H1 (cell line): ENCODE measurements around the gene SP1. TPM values are rescaled to one million over a fixed set of nuclear protein-coding genes. Genes with fewer than 3 reads are reported as not detected.
"Not testable (repeated sequence)": the region's sequence is repeated elsewhere in the genome, so short reads cannot be mapped to it uniquely, and the experiment has no call there.

Source experiments
- CTCF ChIA-PET: fragments of 300-600 bp; sonication (Branson Sonifier 250); formaldehyde crosslinking; loops from one replicate; lab custom pipeline; 2021; ENCODE audit not compliant: partially characterized antibody; lab: Charles Lee
- POLR2A ChIA-PET: fragments of 300-600 bp; sonication (Branson Sonifier 250); formaldehyde crosslinking; loops from one replicate; lab custom pipeline; 2021; ENCODE audit warnings: inconsistent platforms; ENCODE audit not compliant: partially characterized antibody; lab: Charles Lee
- DNase-seq, 2 experiments: peaks; one replicate each; pipeline versions ENCODE4 v3.0.0 to v3.0.0-alpha.2; 2010 to 2022; ENCODE audit warnings: low spot score in 2 of 2, low read depth in 1 of 2, mixed read lengths in 1 of 2
- FAIRE-seq: peaks from 2 replicates; lab custom pipeline; 2011; peaks lifted over from hg19 to GRCh38; lab: Jason Lieb, UNC
- H2AFZ ChIP-seq: 2 replicates; pipeline ENCODE4 v1.8.1; 2012; ENCODE audit warnings: low read length, inconsistent platforms
- H2AK5ac ChIP-seq: 2 replicates; pipeline ENCODE4 v1.6.1; 2013; ENCODE audit warnings: low read depth, low read length
- H2BK120ac ChIP-seq: replicated peaks from 2 replicates; pipeline ENCODE3; 2013; ENCODE audit warnings: low read depth, low read length, inconsistent platforms
- H2BK12ac ChIP-seq: 2 replicates; pipeline ENCODE4 v1.6.1; 2013; ENCODE audit warnings: low read depth, low read length
- H2BK15ac ChIP-seq: 2 replicates; pipeline ENCODE4 v1.6.1; 2013; ENCODE audit warnings: low read length
- H2BK20ac ChIP-seq: 2 replicates; pipeline ENCODE4 v1.6.1; 2013; ENCODE audit warnings: low read length
- H2BK5ac ChIP-seq: 2 replicates; pipeline ENCODE4 v1.6.1; 2013; ENCODE audit warnings: low read depth, low read length
- H3K14ac ChIP-seq: 2 replicates; pipeline ENCODE4 v1.6.1; 2013; ENCODE audit warnings: inconsistent platforms; ENCODE audit not compliant: insufficient read length
- H3K18ac ChIP-seq: 2 replicates; pipeline ENCODE4 v1.6.1; 2013; ENCODE audit warnings: low read length; ENCODE audit errors: extremely low read depth
- H3K23ac ChIP-seq: 2 replicates; pipeline ENCODE4 v1.6.1; 2013; ENCODE audit warnings: inconsistent platforms; ENCODE audit not compliant: insufficient read length
- H3K23me2 ChIP-seq: 2 replicates; pipeline ENCODE4 v1.6.1; 2013; ENCODE audit warnings: low read depth, low read length
- H3K27ac ChIP-seq: 2 replicates; pipeline ENCODE4 v1.6.1; 2011; ENCODE audit warnings: low read depth, low read length, inconsistent platforms
- H3K27me3 ChIP-seq, 4 experiments: replicated peaks in 1 of 4; 1 replicate in 1 of 4; 2 replicates in 3 of 4; pipeline versions ENCODE4 v1.6.1 to v1.8.1; 2011 to 2013; ENCODE audit warnings: low read length in 3 of 4, mild to moderate bottlenecking in 3 of 4, inconsistent platforms in 2 of 4, mixed read lengths in 2 of 4, moderate library complexity in 1 of 4; ENCODE audit not compliant: control insufficient read depth in 3 of 4, insufficient read depth in 3 of 4; ENCODE audit errors: extremely low read depth in 1 of 4
- H3K36me3 ChIP-seq, 4 experiments: 2 replicates each; pipeline versions ENCODE4 v1.6.1 to v1.8.1; 2011 to 2013; ENCODE audit warnings: mild to moderate bottlenecking in 4 of 4, low read length in 3 of 4, moderate library complexity in 2 of 4, control low read depth in 1 of 4, inconsistent platforms in 1 of 4; ENCODE audit not compliant: insufficient read depth in 4 of 4, control insufficient read depth in 2 of 4
- H3K4ac ChIP-seq: replicated peaks from 2 replicates; pipeline ENCODE3; 2013; ENCODE audit warnings: low read length, low read depth, mixed read lengths, inconsistent platforms; ENCODE audit not compliant: insufficient read length
- H3K4me1 ChIP-seq, 4 experiments: replicated peaks in 1 of 4; 1 replicate in 1 of 4; 2 replicates in 3 of 4; pipeline versions ENCODE4 v1.6.1 to v1.8.1; 2011 to 2013; ENCODE audit warnings: low read length in 3 of 4, inconsistent platforms in 2 of 4, mixed read lengths in 1 of 4; ENCODE audit not compliant: insufficient read depth in 4 of 4, control insufficient read depth in 3 of 4
- H3K4me2 ChIP-seq, 2 experiments: 2 replicates each; pipeline versions ENCODE4 v1.6.1 to v1.8.1; 2011 to 2013; ENCODE audit warnings: low read depth in 2 of 2, low read length in 2 of 2, control low read depth in 1 of 2, inconsistent platforms in 1 of 2, mild to moderate bottlenecking in 1 of 2; ENCODE audit not compliant: insufficient read depth in 1 of 2
- H3K4me3 ChIP-seq, 4 experiments: fragments of 200-600, 300-600 bp in 1 of 4; sonication (generic), shearing (Covaris generic), sonication (Bioruptor Twin) in 1 of 4; 2 replicates each; pipeline versions ENCODE4 v1.5.1 to v1.8.1; 2011 to 2016; ENCODE audit warnings: low read length in 4 of 4, low read depth in 3 of 4, control low read depth in 2 of 4, inconsistent platforms in 2 of 4, mild to moderate bottlenecking in 2 of 4, mixed read lengths in 1 of 4, moderate library complexity in 1 of 4; ENCODE audit not compliant: insufficient read depth in 2 of 4; ENCODE audit errors: extremely low read depth in 1 of 4
- H3K56ac ChIP-seq: replicated peaks from 2 replicates; pipeline ENCODE3; 2013; ENCODE audit warnings: low read depth, mild to moderate bottlenecking, mixed read lengths, low read length, inconsistent platforms; ENCODE audit not compliant: insufficient read length
- H3K79me1 ChIP-seq: 2 replicates; pipeline ENCODE4 v1.6.1; 2013; ENCODE audit warnings: low read depth, low read length, control low read depth
- H3K79me2 ChIP-seq, 2 experiments: 2 replicates each; pipeline versions ENCODE4 v1.6.1 to v1.8.1; 2012 to 2013; ENCODE audit warnings: low read length in 2 of 2, mild to moderate bottlenecking in 2 of 2, inconsistent platforms in 1 of 2; ENCODE audit not compliant: insufficient read depth in 2 of 2, control insufficient read depth in 1 of 2
- H3K9ac ChIP-seq, 4 experiments: replicated peaks in 1 of 4; 1 replicate in 1 of 4; 2 replicates in 3 of 4; pipeline versions ENCODE4 v1.6.1 to v1.8.1; 2011 to 2013; ENCODE audit warnings: low read depth in 3 of 4, low read length in 3 of 4, control low read depth in 2 of 4, mild to moderate bottlenecking in 2 of 4, moderate library complexity in 2 of 4, inconsistent platforms in 1 of 4; ENCODE audit errors: extremely low read depth in 1 of 4
- H3K9me3 ChIP-seq, 2 experiments: 2 replicates each; pipeline versions ENCODE4 v1.6.1 to v1.8.1; 2012 to 2013; ENCODE audit warnings: mild to moderate bottlenecking in 2 of 2, moderate library complexity in 2 of 2, control low read depth in 1 of 2, inconsistent platforms in 1 of 2, low read depth in 1 of 2, low read length in 1 of 2, mixed read lengths in 1 of 2; ENCODE audit not compliant: insufficient read depth in 2 of 2
- H4K20me1 ChIP-seq, 2 experiments: replicated peaks in 1 of 2; 2 replicates each; pipeline versions ENCODE3 to v1.8.1; 2011 to 2013; ENCODE audit warnings: inconsistent platforms in 2 of 2, low read length in 2 of 2, mild to moderate bottlenecking in 1 of 2; ENCODE audit not compliant: insufficient read depth in 2 of 2, control insufficient read depth in 1 of 2
- H4K5ac ChIP-seq: 2 replicates; pipeline ENCODE4 v1.6.1; 2013; ENCODE audit warnings: low read length, low read depth, mixed read lengths, inconsistent platforms; ENCODE audit not compliant: insufficient read length
- H4K8ac ChIP-seq: 2 replicates; pipeline ENCODE4 v1.8.0; 2013; ENCODE audit warnings: mild to moderate bottlenecking, moderate library complexity, low read length, inconsistent platforms; ENCODE audit not compliant: insufficient read depth; ENCODE audit errors: extremely low read depth
- H4K91ac ChIP-seq: replicated peaks from 2 replicates; pipeline ENCODE3; 2013; ENCODE audit warnings: low read length, mixed read lengths, inconsistent platforms; ENCODE audit not compliant: insufficient read length
- ASH2L ChIP-seq: fragments of 200-600, 300-600 bp; sonication (generic); IDR thresholded peaks from one replicate; pipeline ENCODE4 v1.7.1; 2017; ENCODE audit warnings: low read length
- CHD2 ChIP-seq: IDR thresholded peaks from 2 replicates; pipeline ENCODE4 v1.6.1; 2012; ENCODE audit warnings: low read length, improper control_type of control experiment
- CREB1 ChIP-seq: IDR thresholded peaks from 2 replicates; pipeline ENCODE4 v1.6.1; 2012; ENCODE audit warnings: inconsistent platforms
- HDAC2 ChIP-seq, 2 experiments: fragments of 300-600 bp in 1 of 2; sonication (generic) in 1 of 2; IDR thresholded peaks; 2 replicates each; pipeline ENCODE4 v1.6.1; 2011 to 2012; ENCODE audit warnings: low read depth in 2 of 2, low read length in 2 of 2, mild to moderate bottlenecking in 2 of 2, moderate library complexity in 2 of 2, borderline replicate concordance in 1 of 2, inconsistent platforms in 1 of 2
- KDM5A ChIP-seq: fragments of 200-600 bp; IDR thresholded peaks from 2 replicates; pipeline ENCODE4 v1.7.1; 2012; ENCODE audit warnings: mild to moderate bottlenecking, low read length, inconsistent platforms, mixed read lengths
- NANOG ChIP-seq: IDR thresholded peaks from 2 replicates; pipeline ENCODE4 v1.6.1; 2011; ENCODE audit warnings: low read length, low read depth, mild to moderate bottlenecking, inconsistent platforms; ENCODE audit not compliant: insufficient read depth, poor library complexity, severe bottlenecking
- RAD21 ChIP-seq, 2 experiments: IDR thresholded peaks in 1 of 2; conservative IDR thresholded peaks in 1 of 2; 2 replicates each; pipeline ENCODE4 v1.6.1; 2011; ENCODE audit warnings: low read depth in 2 of 2, low read length in 2 of 2, improper control_type of control experiment in 1 of 2, inconsistent platforms in 1 of 2, mild to moderate bottlenecking in 1 of 2, moderate library complexity in 1 of 2
- WGBS, 2 experiments: shearing (Covaris generic) in 1 of 2; methylation state at CpG; one replicate each; pipeline versions ENCODE4 v1.1.6 to v1.1.7; 2013 to 2015; ENCODE audit warnings: low lambda C conversion rate in 2 of 2, mixed read lengths in 2 of 2, inconsistent platforms in 1 of 2, low coverage in 1 of 2, missing lambda C conversion rate in 1 of 2; ENCODE audit not compliant: insufficient replicate concordance in 2 of 2, insufficient coverage in 1 of 2, insufficient read length in 1 of 2; ENCODE audit errors: extremely low coverage in 1 of 2, missing lambda C conversion rate in 1 of 2; 5-methylcytosine and 5-hydroxymethylcytosine counted together
- polyA plus RNA-seq, 7 experiments: library from polyadenylated mRNA; depleted of rRNA in 3 of 7; stranded (reverse) in 5 of 7; unstranded in 2 of 7; fragments of >200 nt in 5 of 7; fragments of 200-250 nt in 2 of 7; gene quantifications; 1 replicate in 5 of 7; 2 replicates in 1 of 7; 4 replicates in 1 of 7; pipeline versions ENCODE4 v1.2.1 to v1.2.3, GENCODE V29; 2011 to 2013; ENCODE audit warnings: missing spikeins in 2 of 7, mixed read lengths in 2 of 7
- total RNA-seq: library from RNA; stranded (reverse); fragmentation: NEBNext Ultra II Directional; extraction: Animal tissue kit (Norgen Biotek cat#: 25700); gene quantifications from 2 replicates; pipeline ENCODE4 v1.2.1, GENCODE V29; 2021

Gene SP1
- total and polyA plus RNA-seq, 2 of the 8 experiments (the other 6 are each of a cell fraction or from before 2014, with no cell fraction given), result 50.7 to 75.2 TPM

DNA sequence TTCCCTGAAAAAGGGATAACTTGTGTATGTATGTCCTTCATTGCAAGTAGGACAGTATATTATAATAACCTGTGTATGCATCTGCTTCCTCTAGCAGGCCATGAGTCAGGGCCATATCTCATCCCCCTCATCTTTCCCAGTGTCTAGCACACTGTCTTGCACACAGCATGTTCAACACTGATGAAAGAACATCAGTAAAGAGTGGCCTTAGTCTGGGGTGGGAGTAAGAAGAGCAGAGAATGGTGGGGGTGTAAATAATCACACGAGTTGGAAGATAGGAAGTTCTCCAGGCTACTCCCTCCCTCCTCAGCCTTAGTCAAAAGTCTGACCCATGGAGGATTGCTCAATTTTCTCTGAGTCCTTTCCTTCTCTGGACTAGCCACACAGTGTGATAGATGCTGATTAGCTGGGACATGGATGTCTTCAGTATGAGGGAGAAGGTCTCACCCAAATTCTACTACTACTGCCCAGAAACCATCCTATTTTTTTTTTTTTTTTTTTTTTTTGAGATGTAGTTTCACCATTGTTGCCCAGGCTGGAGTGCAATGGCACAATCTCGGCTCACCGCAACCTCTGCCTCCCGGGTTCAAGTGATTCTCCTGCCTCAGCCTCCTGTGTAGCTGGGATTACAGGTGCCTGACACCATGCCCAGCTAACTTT lies 14.6 kb upstream of the SP1 start (continued):
- TF ChIP-seq CHD2 (no peak), KDM5A (no peak), NANOG (no peak), RAD21 (IDR thresholded peaks at IDR 0.05 in 1 of 2, conservative IDR thresholded peaks at IDR 0.05 in 1 of 2; ENCODE audit: low read depth in 2 of 2, low read length in 2 of 2) (no peak), HDAC2 (IDR thresholded peaks at IDR 0.05; ENCODE audit: borderline replicate concordance in 1 of 2, low read depth in 2 of 2, low read length in 2 of 2) (no peak), ASH2L (no peak), CREB1 (no peak)
- TF ChIP-seq, all 59 proteins: peak for 0

GRCh38 chr12:53373554-53374133 lies 6.3 kb upstream of the SP1 start:
- not testable (repeated sequence) for H3K4me2 ChIP-seq, H3K27ac ChIP-seq, H3K23ac ChIP-seq, H4K91ac ChIP-seq, H3K56ac ChIP-seq, H2BK12ac ChIP-seq, H3K14ac ChIP-seq, H3K36me3 ChIP-seq, H3K18ac ChIP-seq, H2AK5ac ChIP-seq, DNase-seq, H2BK20ac ChIP-seq, FAIRE-seq, H4K5ac ChIP-seq, H2BK120ac ChIP-seq, H4K20me1 ChIP-seq, H3K9ac ChIP-seq, H3K9me3 ChIP-seq, H2BK15ac ChIP-seq, H3K4ac ChIP-seq, H3K79me2 ChIP-seq, H2BK5ac ChIP-seq, H3K23me2 ChIP-seq, H3K27me3 ChIP-seq, H4K8ac ChIP-seq, H3K79me1 ChIP-seq, H3K4me3 ChIP-seq
- Histone ChIP-seq H3K4me1 (peaks cover under 1 to 13% (median 2%) of the 10 kb centered on the region in 4 experiments), H2AFZ (0 out of 2 replicates have a peak overlapping the region, but pooled peaks have one; percentile 20)
- WGBS, 2 experiments, result 99% methylated on average over 5 of the region's 6 CpGs; no CpG with 5 or more reads in 1 of the 2 experiments
- CTCF ChIA-PET, result interaction anchor here (0.8 to 1.4 kb wide), 3 partner anchors 44 to 52 kb away, joined by 3 to 5 read pairs (median 5); partner anchors contain the start of gene AAAS
- POLR2A ChIA-PET, result interaction anchor here (1.0 to 1.3 kb wide), 2 partner anchors 18 to 21 kb away, joined by 3 to 4 read pairs; no protein-coding TSS in a partner anchor
